ENCODE measurements around the gene COPE. TPM values are rescaled to one million over a fixed set of nuclear protein-coding genes. Genes with fewer than 3 reads are reported as not detected.

The COPE gene
- 161 and 214 TPM in 2 replicates for total RNA-seq

DNA sequence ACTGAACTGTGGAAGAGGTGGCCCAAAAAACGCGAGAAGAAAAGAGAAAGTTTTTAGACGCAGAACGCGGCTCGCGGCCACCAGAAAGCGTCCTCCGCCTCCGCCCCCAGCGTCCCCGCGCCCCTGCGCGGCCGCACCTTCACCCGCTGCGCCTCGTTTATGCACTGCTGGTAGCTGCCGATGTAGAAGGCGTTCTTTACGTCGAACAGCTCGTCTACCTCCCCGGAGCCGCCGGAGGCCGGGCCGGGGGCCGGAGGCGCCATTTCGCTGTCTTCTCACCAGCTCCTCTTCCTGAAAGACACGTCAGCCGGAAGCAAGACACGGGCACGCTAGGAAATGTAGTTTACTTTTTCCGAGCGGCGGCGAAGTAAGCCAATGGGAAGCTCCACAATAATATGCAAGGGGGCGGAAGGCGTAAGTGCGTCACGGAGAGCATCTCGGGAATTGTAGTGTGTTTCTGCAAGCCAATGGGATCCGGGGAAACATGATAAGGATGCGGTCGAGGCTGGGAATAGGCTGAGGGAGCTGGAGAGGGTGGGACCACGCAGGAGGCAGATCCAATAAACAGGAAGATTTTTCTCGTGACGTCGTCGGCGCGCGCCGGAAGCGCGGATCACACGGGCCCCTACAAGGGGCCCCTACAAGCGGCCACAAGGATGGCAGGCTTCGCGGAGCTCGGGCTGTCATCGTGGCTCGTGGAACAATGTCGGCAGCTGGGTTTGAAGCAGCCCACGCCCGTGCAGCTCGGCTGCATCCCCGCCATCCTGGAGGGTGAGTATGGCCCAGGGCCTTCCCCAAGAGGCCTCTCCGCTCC is at the start of gene COPE, which contains the start of gene DDX49:
COPE (minus strand) TSS at position 302 of the 814 bp plus-strand sequence; CDS start at position 263, 39 bp downstream.
DDX49 (plus strand) TSS at position 630 of the 814 bp plus-strand sequence; CDS start at position 657, 27 bp downstream.
- peak; percentile 100 for DNase-seq (ENCODE audit: low read depth in 2 of 2)

DNA sequence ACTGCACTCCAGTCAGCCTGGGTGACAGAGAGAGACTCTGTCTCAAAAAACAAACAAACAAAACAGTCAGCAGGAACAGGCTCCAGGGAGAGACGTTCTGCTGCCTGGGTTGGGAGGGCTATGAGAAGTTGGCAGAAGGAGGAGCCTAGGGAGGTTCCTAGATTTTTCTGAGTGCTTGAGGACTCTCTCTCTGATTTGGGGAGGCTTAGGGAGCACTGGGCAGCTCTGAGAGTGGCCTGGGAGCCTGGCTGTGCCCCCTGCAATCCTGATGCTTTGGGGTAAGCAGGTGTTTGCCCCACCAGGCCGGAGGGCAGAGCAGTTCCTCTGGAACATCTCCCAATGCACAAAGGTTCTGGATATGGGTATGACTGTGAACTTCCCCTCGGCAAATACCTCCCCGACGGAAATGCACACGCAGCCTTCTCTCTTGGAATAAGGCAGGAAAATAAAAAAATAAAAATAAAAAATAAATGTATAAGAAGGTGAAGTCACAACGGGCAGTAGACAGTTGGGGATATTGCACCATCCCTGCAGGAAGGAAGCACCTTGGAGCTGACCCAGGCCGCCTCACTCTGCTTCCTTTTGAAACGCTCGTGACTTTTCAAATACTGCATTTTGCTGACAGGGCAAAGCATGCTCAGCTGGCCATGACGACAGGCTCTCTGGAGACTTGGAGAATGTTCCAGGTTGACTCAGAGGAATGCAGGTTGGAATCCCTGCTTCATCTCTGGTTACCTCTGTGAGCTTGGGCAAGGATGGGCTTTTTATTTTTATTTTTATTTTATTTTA is 48.4 kb upstream of the COPE start:
- DNase-seq (ENCODE audit: low read depth in 2 of 2) = peak; percentile 88 to 90

DNA sequence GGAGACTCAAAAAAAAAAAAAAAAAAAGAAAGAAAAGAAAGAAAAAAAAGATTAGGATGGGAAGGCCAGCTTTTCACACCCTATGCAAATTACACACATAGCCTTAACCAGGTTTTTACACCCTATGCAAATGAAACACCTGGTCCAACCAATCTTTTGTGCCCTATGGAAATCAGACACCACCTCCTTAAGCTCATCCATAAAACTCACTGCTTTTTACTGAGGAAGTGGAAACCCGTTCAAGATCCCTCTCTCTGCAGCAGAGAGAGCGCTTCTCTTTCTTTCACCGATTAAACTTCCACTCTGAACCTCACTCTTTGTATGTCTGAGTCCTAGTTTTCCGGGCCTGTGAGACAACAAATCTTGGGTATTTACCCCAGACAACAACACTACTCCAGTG is 47.1 kb upstream of the COPE start:
- DNase-seq (ENCODE audit: low read depth in 2 of 2) = no peak

DNA sequence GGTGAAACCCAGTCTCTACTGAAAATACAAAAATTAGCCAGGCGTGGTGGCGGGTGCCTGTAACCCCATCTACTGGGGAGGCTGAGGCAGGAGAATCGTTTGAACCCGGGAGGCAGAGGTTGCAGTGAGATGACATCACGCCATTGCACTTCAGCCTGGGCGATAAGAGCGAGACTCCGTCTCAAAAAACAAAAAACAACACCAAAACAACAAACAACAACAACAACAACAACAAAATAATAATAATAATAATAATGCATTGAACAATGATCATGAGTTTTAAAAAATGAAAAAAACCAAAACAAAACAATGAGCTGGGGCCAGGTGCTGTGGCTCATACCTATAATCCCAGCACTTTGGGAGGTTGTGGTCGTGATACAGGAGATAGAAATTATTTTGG is 44.9 kb upstream of the COPE start:
- DNase-seq (ENCODE audit: low read depth in 2 of 2) = no peak

DNA sequence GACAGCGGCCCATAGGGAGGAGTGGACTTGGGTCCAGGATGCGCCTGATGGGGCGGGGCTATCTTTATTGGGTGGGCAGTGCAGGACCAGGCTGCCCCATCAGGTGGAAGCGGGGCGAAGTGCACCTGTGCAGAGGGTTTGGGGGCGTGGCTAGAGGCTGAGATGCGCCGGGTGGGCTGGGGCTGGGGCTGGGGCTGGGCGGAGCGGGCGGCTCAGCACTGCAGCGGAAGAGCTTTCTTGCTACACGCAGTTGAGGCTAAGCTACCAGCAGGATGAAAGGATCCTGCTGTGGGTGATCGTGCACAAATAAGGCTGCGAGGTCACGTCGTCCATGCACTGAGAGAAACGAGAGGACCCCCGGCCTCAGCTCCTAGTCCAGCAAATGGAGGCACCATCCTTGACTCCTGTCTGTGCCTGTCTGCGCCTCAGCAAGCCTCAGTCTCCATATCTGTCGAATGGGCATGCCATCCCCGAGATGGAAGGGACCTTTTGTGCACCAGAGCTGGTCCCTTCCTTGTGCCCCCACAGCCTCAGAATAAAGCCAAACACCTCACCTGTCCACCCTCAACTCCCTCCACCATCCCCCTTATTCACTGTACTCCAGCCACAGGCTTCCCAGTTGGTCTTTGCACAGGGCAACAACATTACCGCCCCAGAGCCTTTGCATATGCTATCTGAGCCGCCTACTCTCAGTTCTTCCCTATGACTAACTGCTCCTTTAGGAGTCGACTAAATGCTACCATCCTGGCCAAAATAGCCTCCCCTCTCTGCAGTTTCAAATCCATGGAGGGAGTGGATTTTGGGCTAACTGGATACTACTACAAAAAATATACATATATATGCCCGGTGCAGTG is 42.8 kb upstream of the COPE start:
- no peak for DNase-seq (ENCODE audit: low read depth in 2 of 2)

DNA sequence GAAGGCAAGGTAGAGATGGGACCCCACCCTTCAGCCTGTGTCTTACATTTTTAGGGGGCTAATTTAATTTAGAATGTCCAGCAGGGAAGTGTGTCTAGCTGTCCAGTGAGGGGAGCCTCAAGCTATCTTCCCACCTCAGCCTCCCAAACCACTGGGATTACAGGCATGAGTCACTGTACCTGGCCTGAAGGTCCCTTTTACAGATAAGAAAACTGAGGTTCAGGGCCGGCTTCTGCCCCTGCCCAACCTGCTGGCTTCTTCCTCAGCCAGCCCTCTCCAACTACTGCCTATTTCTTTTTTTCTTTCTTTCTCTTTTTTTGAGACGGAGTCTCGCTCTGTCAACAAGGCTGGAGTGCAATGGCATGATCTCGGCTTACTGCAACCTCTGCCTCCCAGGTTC is 41.2 kb upstream of the COPE start:
- no peak for DNase-seq (ENCODE audit: low read depth in 2 of 2)

DNA sequence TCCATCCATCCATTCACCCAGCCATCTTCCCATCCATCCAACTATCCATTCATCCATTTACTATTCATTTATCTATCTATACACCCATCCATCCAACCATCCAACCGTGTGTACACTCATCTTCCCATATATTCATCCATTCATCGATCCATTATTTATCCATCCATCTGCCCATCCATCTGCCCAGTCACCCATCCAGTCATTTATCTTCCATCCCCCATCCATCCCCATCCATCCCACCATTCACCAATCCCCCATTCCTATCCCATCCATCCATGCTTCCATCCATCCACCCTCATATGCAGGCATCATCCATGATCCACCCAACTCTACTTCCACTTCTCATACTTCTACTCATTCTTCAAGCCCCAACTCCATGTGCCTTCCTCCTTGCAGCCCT is 35.9 kb upstream of the COPE start:
- no peak for DNase-seq (ENCODE audit: low read depth in 2 of 2)

DNA sequence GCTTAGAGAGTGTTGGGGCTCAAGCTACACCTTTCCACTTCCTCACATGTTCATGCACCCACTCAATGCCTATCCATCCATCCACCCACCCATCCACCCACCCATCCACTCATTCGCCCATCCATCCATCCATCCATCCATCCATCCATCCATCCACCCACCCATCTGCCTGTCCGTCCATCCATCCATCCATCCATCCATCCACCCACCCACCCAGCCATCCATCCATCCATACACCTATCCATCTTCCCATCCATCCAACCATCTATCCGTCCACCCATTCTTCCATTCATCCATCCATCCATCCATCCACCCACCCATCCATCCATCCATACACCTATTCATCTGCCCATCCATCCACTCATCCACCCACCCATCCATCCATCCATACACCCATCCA is 34.9 kb upstream of the COPE start:
- DNase-seq (ENCODE audit: low read depth in 2 of 2) = no peak

DNA sequence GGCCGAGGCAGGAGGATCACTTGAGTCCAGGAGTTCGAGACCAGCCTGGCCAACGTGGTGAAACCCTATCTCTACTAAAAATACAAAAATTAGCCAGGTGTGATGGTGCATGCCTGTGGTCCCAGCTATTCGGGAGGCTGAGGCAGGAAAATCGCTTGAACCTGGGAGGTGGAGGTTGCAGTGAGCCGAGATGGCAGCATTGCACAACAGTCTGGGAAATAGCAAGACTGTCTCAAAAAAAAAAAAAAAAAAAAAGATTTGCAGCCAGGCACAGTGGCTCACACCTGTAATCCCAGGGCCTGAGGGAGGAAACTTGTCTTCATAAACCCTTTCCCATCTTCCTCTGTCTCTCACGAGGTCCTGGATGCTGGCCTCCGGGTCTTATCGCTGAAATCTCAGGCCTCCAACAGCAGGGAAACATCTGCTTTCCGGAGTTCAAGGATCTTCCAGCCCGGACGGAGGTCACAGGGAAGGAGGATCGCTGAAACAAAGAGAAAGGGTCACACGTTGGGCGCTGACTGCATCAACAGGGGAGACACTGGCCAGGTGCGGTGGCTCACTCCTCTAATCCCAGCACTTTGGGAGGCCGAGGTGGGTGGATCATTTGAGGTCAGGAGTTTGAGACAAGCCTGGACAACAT is 33.3 kb upstream of the COPE start:
- peak; percentile 56 to 81 for DNase-seq (ENCODE audit: low read depth in 2 of 2)

DNA sequence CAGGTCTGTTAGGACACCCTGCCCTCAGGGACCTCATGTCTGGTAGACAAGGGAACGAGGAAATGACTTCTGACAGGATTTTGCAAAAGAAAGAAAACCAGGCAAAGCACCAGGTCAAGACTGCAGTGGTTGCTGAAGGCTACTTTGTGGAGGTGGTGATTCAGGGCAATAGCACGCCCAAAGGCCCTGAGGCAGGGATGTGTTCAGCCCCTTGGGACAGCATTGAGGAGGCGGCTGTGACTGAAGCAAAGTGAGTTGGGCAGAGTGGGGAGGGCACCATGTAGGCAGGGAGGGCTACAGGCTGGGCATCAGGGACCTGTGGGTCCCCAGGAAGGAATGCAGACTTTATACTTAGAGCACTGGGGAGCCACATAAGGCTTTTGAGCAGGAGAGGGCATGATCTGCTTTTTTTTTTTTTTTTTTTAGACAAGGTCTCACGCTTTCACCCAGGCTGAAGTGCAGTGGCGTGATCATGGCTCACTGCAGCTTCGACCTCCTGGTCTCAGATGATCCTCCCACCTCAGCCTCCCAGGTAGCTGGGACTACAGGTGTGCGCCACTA is 32.6 kb upstream of the COPE start:
- no peak for DNase-seq (ENCODE audit: low read depth in 2 of 2)

DNA sequence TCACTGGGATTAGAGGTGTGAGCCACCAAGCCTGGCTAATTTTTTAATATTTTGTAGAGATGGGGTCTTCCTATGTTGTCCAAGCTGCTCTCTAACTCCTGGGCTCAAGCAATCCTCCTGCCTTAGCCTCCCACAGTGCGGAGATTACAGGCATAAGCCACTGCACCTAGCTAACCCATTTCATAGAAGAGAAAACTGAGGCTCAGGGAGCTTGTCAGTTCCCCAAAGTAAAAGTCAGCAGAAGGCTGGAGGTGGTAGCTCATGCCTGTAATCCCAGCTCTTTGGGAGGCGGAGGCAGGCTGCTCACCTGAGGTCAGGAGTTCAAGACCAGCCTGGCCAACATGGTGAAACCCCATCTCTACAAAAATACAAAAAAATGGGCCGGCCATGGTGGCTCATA is 30.7 kb upstream of the COPE start:
- DNase-seq (ENCODE audit: low read depth in 2 of 2) = no peak

DNA sequence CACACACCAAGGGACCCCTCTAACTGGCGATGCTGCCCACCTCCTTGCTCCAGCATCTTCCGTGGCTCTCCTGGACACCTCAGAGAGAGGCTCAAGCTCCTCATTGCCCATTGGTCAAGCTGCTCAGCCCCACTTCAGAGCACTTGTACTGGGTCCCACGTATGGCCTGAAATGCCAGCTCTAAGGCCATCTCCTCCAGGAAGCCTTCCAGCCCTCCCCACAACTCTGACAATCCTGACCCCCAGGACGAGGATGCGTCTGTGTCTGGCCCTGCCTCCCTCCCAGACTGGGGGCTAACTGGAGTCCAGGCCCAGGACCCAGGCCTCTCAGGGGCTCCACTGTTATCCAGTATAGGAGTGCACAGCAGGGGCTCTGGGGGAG is 29.8 kb upstream of the COPE start:
- DNase-seq (ENCODE audit: low read depth in 2 of 2) = no peak

DNA sequence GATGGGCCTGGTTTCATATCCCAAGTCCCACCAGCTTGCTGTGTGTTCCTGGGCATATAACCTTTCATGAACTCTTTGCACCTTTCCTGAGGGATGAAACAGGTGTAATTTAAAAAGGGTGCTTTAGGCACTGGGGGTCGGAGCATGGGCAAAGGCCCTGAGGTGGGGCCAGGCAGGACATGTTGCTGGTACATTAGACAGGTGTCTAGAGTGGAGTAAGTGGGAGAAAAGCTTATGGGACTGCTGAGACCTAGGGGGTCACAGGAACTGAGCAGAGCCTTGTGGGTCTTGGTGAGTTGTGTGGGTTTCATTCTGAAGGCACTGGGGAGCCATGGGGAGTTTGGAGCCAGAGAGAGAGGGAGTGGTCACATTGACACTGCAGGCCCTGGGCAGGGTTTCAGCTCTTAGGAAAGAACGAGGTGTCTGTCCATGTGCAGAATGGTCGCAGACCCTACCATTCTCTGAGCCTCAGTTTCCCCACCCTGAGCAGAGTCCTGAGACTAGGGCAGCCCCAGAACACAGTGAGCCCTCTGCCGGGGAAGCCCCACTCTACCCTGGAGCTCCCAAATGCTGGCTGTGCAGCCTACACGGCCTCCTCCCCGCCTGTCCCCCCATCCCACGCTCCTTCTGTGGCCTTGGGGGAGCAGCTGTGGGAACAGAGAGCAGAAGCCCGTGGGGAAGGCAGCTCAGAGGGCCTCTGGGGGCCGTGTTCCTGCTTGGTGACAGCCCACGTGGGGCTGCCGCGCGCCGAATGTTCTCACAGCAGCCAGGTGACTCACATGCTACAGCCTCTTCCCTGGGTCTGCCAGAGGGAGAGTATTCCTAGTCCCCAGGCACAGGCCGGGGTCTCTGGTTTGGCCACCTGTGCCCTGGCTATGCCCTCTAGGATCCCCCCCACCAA is 29.1 kb upstream of the COPE start:
- no peak for DNase-seq (ENCODE audit: low read depth in 2 of 2)

DNA sequence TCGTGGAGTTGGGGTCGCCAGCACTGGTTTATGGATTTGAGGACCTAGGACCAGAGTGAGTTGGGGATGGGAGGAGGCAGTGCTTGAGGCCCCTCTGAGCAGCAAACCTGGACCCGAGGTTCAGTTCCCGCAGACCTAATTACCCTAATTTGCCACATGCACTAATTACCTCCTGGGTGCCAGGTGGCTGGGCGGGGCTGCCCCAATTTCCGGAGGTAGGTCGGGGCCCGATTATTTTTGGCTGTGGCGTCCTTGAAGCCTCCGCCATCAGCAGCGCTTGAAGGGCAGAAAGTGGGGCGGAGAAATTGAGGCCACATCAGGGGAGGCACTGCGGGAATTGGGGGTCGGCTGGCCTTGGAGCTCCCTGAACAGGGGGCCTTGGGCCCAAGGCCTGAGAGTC is 27.7 kb upstream of the COPE start:
- DNase-seq (ENCODE audit: low read depth in 2 of 2) = no peak

DNA sequence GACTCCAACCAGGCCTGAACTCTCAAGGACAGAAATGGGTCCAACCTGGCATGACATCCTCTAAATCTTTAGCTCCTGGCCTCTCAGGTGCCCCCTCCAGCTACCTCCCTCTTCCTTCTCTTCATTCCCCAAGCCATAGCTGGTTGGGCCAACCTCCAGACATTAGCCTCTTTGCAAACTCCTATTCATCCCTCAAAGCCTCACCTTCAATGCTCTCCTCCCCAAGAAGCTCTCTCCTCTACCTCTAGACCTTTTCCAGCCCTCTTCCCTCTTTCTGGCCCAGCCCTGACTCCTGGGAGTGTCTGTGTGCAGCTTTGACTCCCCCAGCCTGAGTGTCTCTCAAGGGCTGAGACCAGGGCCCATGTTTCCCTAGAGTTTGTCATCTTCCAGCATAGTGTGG is 27.1 kb upstream of the COPE start:
- no peak for DNase-seq (ENCODE audit: low read depth in 2 of 2)

DNA sequence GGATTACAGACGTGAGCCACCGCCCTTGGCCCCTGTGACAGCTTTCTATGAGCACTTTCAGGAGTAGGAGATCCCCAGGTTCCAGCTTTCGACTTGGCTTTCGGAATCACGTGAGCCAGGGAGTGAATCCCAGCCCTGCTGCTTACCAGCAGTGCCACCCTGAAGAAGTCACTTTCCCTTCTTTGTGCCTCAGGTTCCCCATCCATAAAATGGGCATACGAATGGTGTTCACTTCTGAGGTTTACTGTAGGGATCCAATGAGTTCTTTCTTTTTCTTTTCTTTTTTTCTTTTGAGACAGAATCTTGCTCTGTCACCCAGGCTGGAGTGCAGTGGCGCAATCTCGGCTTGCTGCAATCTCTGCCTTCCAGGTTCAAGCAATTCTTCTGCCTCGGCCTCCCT is 26.1 kb upstream of the COPE start:
- DNase-seq (ENCODE audit: low read depth in 2 of 2) = no peak

DNA sequence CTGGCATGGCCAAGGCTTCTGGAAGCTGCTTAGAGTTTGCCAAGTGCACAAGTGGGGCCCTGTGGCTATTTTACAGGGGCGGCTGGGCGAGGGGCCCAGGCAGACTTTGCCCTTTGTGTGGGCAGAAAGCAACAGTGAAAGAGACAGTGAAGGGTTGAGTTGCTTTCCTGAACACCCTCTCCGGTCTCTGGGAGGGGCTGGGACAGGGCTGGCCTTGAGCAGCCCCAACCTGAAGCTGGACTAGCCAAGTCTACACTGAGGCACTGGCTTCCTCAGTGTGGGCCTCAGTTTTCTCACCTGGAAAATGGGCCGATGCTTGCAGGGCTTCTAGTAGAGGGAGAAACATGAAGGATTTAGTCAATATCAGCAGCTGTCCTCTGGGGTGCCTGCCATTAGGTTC is 24.3 kb upstream of the COPE start:
- no peak for DNase-seq (ENCODE audit: low read depth in 2 of 2)

DNA sequence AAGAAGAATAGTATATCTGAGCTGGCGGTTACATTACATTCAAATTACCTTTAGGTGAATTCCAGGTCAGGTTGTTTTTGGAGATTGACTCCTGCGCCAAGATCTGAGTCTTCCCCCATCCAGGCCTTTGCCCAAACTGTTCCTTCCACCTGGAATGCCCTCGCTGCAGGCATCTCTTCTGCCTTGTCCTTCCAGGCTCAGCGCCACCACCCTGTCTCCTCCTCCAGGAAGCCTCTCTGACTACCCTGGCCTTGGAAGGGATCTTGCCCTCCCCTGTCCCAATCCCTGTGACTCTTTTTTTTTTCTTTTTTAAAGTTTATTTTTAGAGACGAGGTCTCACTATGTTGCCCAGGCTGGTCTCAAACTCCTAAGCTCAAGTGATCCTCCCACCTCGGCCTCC is 23.5 kb upstream of the COPE start:
- no peak for DNase-seq (ENCODE audit: low read depth in 2 of 2)

DNA sequence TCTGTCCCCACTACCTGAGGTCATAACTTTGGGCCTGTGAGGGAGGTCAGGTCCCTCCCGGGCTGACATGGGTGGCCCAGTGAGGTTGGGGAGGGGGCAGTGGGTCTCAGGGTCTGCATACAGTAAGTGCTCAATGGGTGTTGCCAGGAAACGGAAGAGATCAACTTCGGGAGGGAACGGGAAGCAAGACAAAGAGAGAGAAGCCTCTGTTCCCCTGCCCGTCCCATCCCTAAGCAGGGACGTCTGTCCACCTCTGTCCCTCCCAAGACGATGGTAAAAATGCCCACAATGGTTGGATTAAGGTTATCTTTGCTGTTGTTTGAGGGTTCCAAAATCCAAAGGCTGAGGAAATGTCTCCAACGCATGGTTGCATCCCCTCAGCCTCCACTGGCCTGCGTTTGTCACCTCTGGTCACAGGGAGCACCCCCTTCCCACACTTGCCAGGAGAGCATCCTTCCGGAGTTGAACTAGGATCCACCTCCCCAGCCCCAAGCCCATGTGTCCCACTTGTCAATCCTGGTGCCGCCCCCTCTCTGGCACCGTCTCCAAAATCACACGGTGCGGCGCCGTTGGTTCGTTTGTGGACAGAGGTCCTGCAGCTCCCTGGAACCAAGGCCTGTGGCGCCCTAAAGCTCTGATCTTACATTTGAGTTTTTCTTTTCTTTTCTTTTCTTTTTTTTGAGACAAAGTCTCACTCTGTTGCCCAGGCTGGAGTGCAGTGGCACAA is 22.6 kb upstream of the COPE start:
- DNase-seq (ENCODE audit: low read depth in 2 of 2) = peak in 1 of 2 donors; percentile 25
